Measurements from ENCODE around the gene CCHCR1. TPM values are rescaled to one million over a fixed set of nuclear protein-coding genes. Genes with fewer than 3 reads are reported as not detected.

Gene CCHCR1
- total and polyA plus RNA-seq, 2 of the 8 experiments (the other 6 are each of a cell fraction or from before 2014, with no cell fraction given) = 20.9 to 38.0 TPM

DNA sequence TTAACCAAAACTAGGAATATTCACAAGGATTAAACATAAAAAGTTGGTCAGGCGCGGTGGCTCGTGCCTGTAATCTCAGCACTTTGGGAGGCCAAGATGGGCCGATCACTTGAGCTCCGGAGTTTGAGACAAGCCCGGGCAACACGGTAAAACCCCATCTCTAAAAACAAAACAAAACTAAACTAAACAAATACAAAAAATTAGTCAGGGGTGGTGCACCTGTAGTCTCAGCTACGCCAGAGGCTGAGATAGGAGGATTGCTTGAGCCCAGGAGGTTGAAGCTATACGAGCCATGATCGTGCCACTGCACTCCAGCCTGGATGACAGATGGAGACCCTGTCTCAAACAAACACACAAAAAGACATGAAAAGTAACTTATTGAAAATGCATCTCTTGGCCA is 21.9 kb downstream of the CCHCR1 start (continued):
- TF ChIP-seq TAF1 (IDR thresholded peaks at IDR 0.05; ENCODE audit: low read depth, low read length) = no peak
